Measurements from ENCODE around the gene TCF25. TPM values are rescaled to one million over a fixed set of nuclear protein-coding genes. Genes with fewer than 3 reads are reported as not detected.

TCF25 gene
- total and polyA plus RNA-seq, 2 donors: 104 to 200 TPM

Other genes starting within 250 kb of the TCF25 start
- 40.8 TPM for gene CHMP1A, start 215.9 kb upstream of the TCF25 start, total RNA-seq
- gene CHMP1A, start 215.9 kb upstream of the TCF25 start, polyA plus RNA-seq: 70.8 TPM
- 4.7 TPM for gene SPATA33, start 215.8 kb upstream of the TCF25 start, total RNA-seq
- gene SPATA33, start 215.8 kb upstream of the TCF25 start, polyA plus RNA-seq: 8.1 TPM
- 38.3 TPM for gene CDK10, start 186.9 kb upstream of the TCF25 start, total RNA-seq
- gene CDK10, start 186.9 kb upstream of the TCF25 start, polyA plus RNA-seq: 124 TPM
- 6.8 TPM for gene SPATA2L, start 171.9 kb upstream of the TCF25 start, total RNA-seq
- 9.1 TPM for gene SPATA2L, start 171.9 kb upstream of the TCF25 start, polyA plus RNA-seq
- gene VPS9D1, start 152.7 kb upstream of the TCF25 start, total RNA-seq: 2.1 TPM
- gene VPS9D1, start 152.7 kb upstream of the TCF25 start, polyA plus RNA-seq: 25.1 TPM
- gene ZNF276, start 152.1 kb upstream of the TCF25 start, total RNA-seq: 35.6 TPM
- gene ZNF276, start 152.1 kb upstream of the TCF25 start, polyA plus RNA-seq: 55.0 TPM
- gene FANCA, start 56.9 kb upstream of the TCF25 start, total RNA-seq: 14.1 TPM
- 11.1 TPM for gene FANCA, start 56.9 kb upstream of the TCF25 start, polyA plus RNA-seq
- gene SPIRE2, start 45.1 kb upstream of the TCF25 start, total RNA-seq: 1.6 TPM
- gene SPIRE2, start 45.1 kb upstream of the TCF25 start, polyA plus RNA-seq: 3.7 TPM
- gene MC1R, start 45.3 kb downstream of the TCF25 start, total RNA-seq: 0.99 TPM
- gene MC1R, start 45.3 kb downstream of the TCF25 start, polyA plus RNA-seq: 20.4 TPM
- 3.4 TPM for gene TUBB3, start 49.8 kb downstream of the TCF25 start, total RNA-seq
- 10.6 TPM for gene TUBB3, start 49.8 kb downstream of the TCF25 start, polyA plus RNA-seq
- 20.8 TPM for gene DEF8, start 75.2 kb downstream of the TCF25 start, total RNA-seq
- gene DEF8, start 75.2 kb downstream of the TCF25 start, polyA plus RNA-seq: 37.8 TPM
- gene DBNDD1, start 145.9 kb downstream of the TCF25 start, total RNA-seq: 0.52 TPM
- gene DBNDD1, start 145.9 kb downstream of the TCF25 start, polyA plus RNA-seq: 1.9 TPM
- not detected for gene PRDM7, start 203.7 kb downstream of the TCF25 start, total RNA-seq
- 0.09 TPM for gene PRDM7, start 203.7 kb downstream of the TCF25 start, polyA plus RNA-seq

Data from thymus (tissue), 2 donors.